Measurements from ENCODE around the gene OR2M5.

Gene OR2M5

GRCh38 chr1:248144513-248145198 lies at the start of gene OR2M5:
TSS of gene OR2M5 (plus strand) at chr1:248145148. CDS start at chr1:248145148, 0 bp downstream.
- no peak within 1 kb of the TSS for H3K27ac Mint-ChIP-seq
- H3K4me3 Mint-ChIP-seq = no peak within 1 kb of the TSS
- peaks cover 7% of the 10 kb centered on the region for H3K9me3 Mint-ChIP-seq
- no peak for DNase-seq (ENCODE audit: low spot score)
- no peaks in the 10 kb centered on the region for H3K27me3 Mint-ChIP-seq (ENCODE audit: low read depth)
- H3K36me3 Mint-ChIP-seq (ENCODE audit: low read depth) = no peaks in the 10 kb centered on the region
- H3K4me1 Mint-ChIP-seq (ENCODE audit: low read depth) = no peaks in the 10 kb centered on the region

- H3K4me3 Mint-ChIP-seq = no peak overlapping the region
- no peak overlapping the region for H3K27ac Mint-ChIP-seq
- no peaks in the 10 kb centered on the region for H3K27me3 Mint-ChIP-seq (ENCODE audit: low read depth)
- no peaks in the 10 kb centered on the region for H3K4me1 Mint-ChIP-seq (ENCODE audit: low read depth)
- H3K36me3 Mint-ChIP-seq (ENCODE audit: low read depth) = no peaks in the 10 kb centered on the region
- no peak for DNase-seq (ENCODE audit: low spot score)
- peaks cover 3% of the 10 kb centered on the region for H3K9me3 Mint-ChIP-seq
Measured at GRCh38 chr1:248098529-248098928, 46.4 kb upstream of the OR2M5 start.

- no peak overlapping the region for H3K4me3 Mint-ChIP-seq
- no peaks in the 10 kb centered on the region for H3K4me1 Mint-ChIP-seq (ENCODE audit: low read depth)
- no peaks in the 10 kb centered on the region for H3K36me3 Mint-ChIP-seq (ENCODE audit: low read depth)
- DNase-seq (ENCODE audit: low spot score) = no peak
- peaks cover 11% of the 10 kb centered on the region for H3K9me3 Mint-ChIP-seq
- H3K27ac Mint-ChIP-seq = no peak overlapping the region
- no peaks in the 10 kb centered on the region for H3K27me3 Mint-ChIP-seq (ENCODE audit: low read depth)
Measured at GRCh38 chr1:248102847-248103246, 42.1 kb upstream of the OR2M5 start.

GRCh38 chr1:248111157-248111556 lies 33.8 kb upstream of the OR2M5 start:
- Mint-ChIP-seq H3K27ac (no peak overlapping the region), H3K27me3 (ENCODE audit: low read depth) (no peaks in the 10 kb centered on the region), H3K4me1 (ENCODE audit: low read depth) (no peaks in the 10 kb centered on the region), H3K9me3 (peaks cover 45% of the 10 kb centered on the region), H3K36me3 (ENCODE audit: low read depth) (no peaks in the 10 kb centered on the region), H3K4me3 (no peak overlapping the region)
- no peak for DNase-seq (ENCODE audit: low spot score)

- Mint-ChIP-seq H3K27me3 (ENCODE audit: low read depth) (no peaks in the 10 kb centered on the region), H3K4me3 (no peak overlapping the region), H3K4me1 (ENCODE audit: low read depth) (no peaks in the 10 kb centered on the region), H3K27ac (no peak overlapping the region), H3K9me3 (peaks cover 28% of the 10 kb centered on the region), H3K36me3 (ENCODE audit: low read depth) (no peaks in the 10 kb centered on the region)
- DNase-seq (ENCODE audit: low spot score) = no peak
Measured at GRCh38 chr1:248114890-248115289, 30.1 kb upstream of the OR2M5 start.

- H3K4me3 Mint-ChIP-seq = no peak overlapping the region
- H3K9me3 Mint-ChIP-seq = peaks cover 25% of the 10 kb centered on the region
- H3K27ac Mint-ChIP-seq = no peak overlapping the region
- no peaks in the 10 kb centered on the region for H3K27me3 Mint-ChIP-seq (ENCODE audit: low read depth)
- H3K4me1 Mint-ChIP-seq (ENCODE audit: low read depth) = no peaks in the 10 kb centered on the region
- H3K36me3 Mint-ChIP-seq (ENCODE audit: low read depth) = no peaks in the 10 kb centered on the region
- no peak for DNase-seq (ENCODE audit: low spot score)
Measured at GRCh38 chr1:248127653-248128052, 17.3 kb upstream of the OR2M5 start.

GRCh38 chr1:248136811-248137210 lies 8.1 kb upstream of the OR2M5 start:
- Mint-ChIP-seq H3K27ac (no peak overlapping the region), H3K4me1 (ENCODE audit: low read depth) (no peaks in the 10 kb centered on the region)

GRCh38 chr1:248140846-248141245 lies 4.1 kb upstream of the OR2M5 start:
- no peak overlapping the region for H3K4me3 Mint-ChIP-seq
- peaks cover 3% of the 10 kb centered on the region for H3K9me3 Mint-ChIP-seq
- no peaks in the 10 kb centered on the region for H3K27me3 Mint-ChIP-seq (ENCODE audit: low read depth)
- DNase-seq (ENCODE audit: low spot score) = no peak
- no peaks in the 10 kb centered on the region for H3K4me1 Mint-ChIP-seq (ENCODE audit: low read depth)
- H3K36me3 Mint-ChIP-seq (ENCODE audit: low read depth) = no peaks in the 10 kb centered on the region
- H3K27ac Mint-ChIP-seq = no peak overlapping the region

More at GRCh38 chr1:248136811-248137210, 8.1 kb upstream of the OR2M5 start:
- no peaks in the 10 kb centered on the region for H3K36me3 Mint-ChIP-seq (ENCODE audit: low read depth)
- H3K4me3 Mint-ChIP-seq = no peak overlapping the region
- H3K9me3 Mint-ChIP-seq = peaks cover 8% of the 10 kb centered on the region
- no peaks in the 10 kb centered on the region for H3K27me3 Mint-ChIP-seq (ENCODE audit: low read depth)
- no peak for DNase-seq (ENCODE audit: low spot score)

- H3K4me1 Mint-ChIP-seq (ENCODE audit: low read depth) = no peaks in the 10 kb centered on the region
- no peaks in the 10 kb centered on the region for H3K36me3 Mint-ChIP-seq (ENCODE audit: low read depth)
- no peaks in the 10 kb centered on the region for H3K27me3 Mint-ChIP-seq (ENCODE audit: low read depth)
- H3K4me3 Mint-ChIP-seq = no peak overlapping the region
- no peak for DNase-seq (ENCODE audit: low spot score)
- H3K9me3 Mint-ChIP-seq = peaks cover 3% of the 10 kb centered on the region
- no peak overlapping the region for H3K27ac Mint-ChIP-seq
Measured at GRCh38 chr1:248143311-248143710, 1.6 kb upstream of the OR2M5 start.

- no peak overlapping the region for H3K27ac Mint-ChIP-seq
- no peak overlapping the region for H3K4me3 Mint-ChIP-seq
- H3K27me3 Mint-ChIP-seq (ENCODE audit: low read depth) = no peaks in the 10 kb centered on the region
- H3K36me3 Mint-ChIP-seq (ENCODE audit: low read depth) = no peaks in the 10 kb centered on the region
- DNase-seq (ENCODE audit: low spot score) = no peak
- H3K4me1 Mint-ChIP-seq (ENCODE audit: low read depth) = no peaks in the 10 kb centered on the region
- peaks cover 4% of the 10 kb centered on the region for H3K9me3 Mint-ChIP-seq
Measured at GRCh38 chr1:248152056-248152827, 7.3 kb downstream of the OR2M5 start.

GRCh38 chr1:248155927-248156326 lies 11.0 kb downstream of the OR2M5 start:
- no peaks in the 10 kb centered on the region for H3K9me3 Mint-ChIP-seq
- no peaks in the 10 kb centered on the region for H3K27me3 Mint-ChIP-seq (ENCODE audit: low read depth)
- H3K36me3 Mint-ChIP-seq (ENCODE audit: low read depth) = no peaks in the 10 kb centered on the region
- no peak overlapping the region for H3K27ac Mint-ChIP-seq
- no peaks in the 10 kb centered on the region for H3K4me1 Mint-ChIP-seq (ENCODE audit: low read depth)
- H3K4me3 Mint-ChIP-seq = no peak overlapping the region
- DNase-seq (ENCODE audit: low spot score) = no peak

- DNase-seq (ENCODE audit: low spot score) = no peak
- Mint-ChIP-seq H3K27ac (no peak overlapping the region), H3K36me3 (ENCODE audit: low read depth) (no peaks in the 10 kb centered on the region), H3K4me3 (no peak overlapping the region), H3K27me3 (ENCODE audit: low read depth) (no peaks in the 10 kb centered on the region), H3K9me3 (no peaks in the 10 kb centered on the region), H3K4me1 (ENCODE audit: low read depth) (no peaks in the 10 kb centered on the region)
Measured at GRCh38 chr1:248158758-248159157, 13.8 kb downstream of the OR2M5 start.

GRCh38 chr1:248164031-248164430 lies 19.1 kb downstream of the OR2M5 start:
- Mint-ChIP-seq H3K9me3 (peaks cover 4% of the 10 kb centered on the region), H3K27ac (no peak overlapping the region), H3K4me1 (ENCODE audit: low read depth) (no peaks in the 10 kb centered on the region), H3K4me3 (no peak overlapping the region), H3K36me3 (ENCODE audit: low read depth) (no peaks in the 10 kb centered on the region), H3K27me3 (ENCODE audit: low read depth) (no peaks in the 10 kb centered on the region)
- no peak for DNase-seq (ENCODE audit: low spot score)

GRCh38 chr1:248165186-248165585 lies 20.2 kb downstream of the OR2M5 start:
- Mint-ChIP-seq H3K4me1 (ENCODE audit: low read depth) (no peaks in the 10 kb centered on the region), H3K9me3 (peaks cover 4% of the 10 kb centered on the region), H3K36me3 (ENCODE audit: low read depth) (no peaks in the 10 kb centered on the region), H3K4me3 (no peak overlapping the region), H3K27me3 (ENCODE audit: low read depth) (no peaks in the 10 kb centered on the region), H3K27ac (no peak overlapping the region)
- no peak for DNase-seq (ENCODE audit: low spot score)
